Measurements from ENCODE around the gene GPHA2. TPM values are rescaled to one million over a fixed set of nuclear protein-coding genes. Genes with fewer than 3 reads are reported as not detected.

GPHA2 gene
- total and polyA plus RNA-seq, 2 experiments from 2014 or later = not detected

DNA sequence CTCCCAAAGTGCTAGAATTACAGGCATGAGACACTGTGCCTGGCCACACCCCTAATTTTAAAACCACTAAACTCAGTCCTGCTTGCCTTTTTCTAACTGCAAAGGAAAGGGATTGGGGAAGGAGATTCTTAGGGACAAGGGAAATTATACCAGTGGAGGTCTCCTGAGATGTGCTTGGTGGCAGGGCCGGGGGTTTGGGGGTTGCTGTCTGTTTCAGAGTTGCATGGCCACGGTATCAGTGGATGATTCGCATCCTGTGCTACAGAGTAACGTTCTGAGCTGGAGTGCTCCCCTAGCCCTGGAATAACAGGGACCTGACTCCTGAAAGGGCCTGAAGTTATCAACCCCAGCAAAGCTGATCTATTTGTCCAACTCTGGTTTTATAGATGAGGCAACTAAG lies 846 bp upstream of the GPHA2 start:
- H4K20me1 ChIP-seq (ENCODE audit: insufficient read depth, poor library complexity, severe bottlenecking) = no peaks in the 10 kb centered on the region
- H3K9me2 ChIP-seq (replicated peaks; ENCODE audit: insufficient read depth) = no peaks in the 10 kb centered on the region
- WGBS (ENCODE audit: low lambda C conversion rate, missing lambda C conversion rate) = 87% methylated on average over 4 of the region's 4 CpGs
- no peak overlapping the region for H3K4me2 ChIP-seq
- H3K4me1 ChIP-seq (ENCODE audit: insufficient read depth) = peaks cover 8% of the 10 kb centered on the region
- H3K9me3 ChIP-seq (ENCODE audit: low read depth) = no peaks in the 10 kb centered on the region
- no peak for DNase-seq (ENCODE audit: low spot score)
- no peak for TF ChIP-seq EZH2 (IDR thresholded peaks at IDR 0.05; ENCODE audit: borderline replicate concordance)
- TF ChIP-seq EZH2phosphoT487 (IDR thresholded peaks at IDR 0.05; ENCODE audit: low read depth, severe bottlenecking, unreplicated experiment) = no peak
- TF ChIP-seq, protein P1, sequence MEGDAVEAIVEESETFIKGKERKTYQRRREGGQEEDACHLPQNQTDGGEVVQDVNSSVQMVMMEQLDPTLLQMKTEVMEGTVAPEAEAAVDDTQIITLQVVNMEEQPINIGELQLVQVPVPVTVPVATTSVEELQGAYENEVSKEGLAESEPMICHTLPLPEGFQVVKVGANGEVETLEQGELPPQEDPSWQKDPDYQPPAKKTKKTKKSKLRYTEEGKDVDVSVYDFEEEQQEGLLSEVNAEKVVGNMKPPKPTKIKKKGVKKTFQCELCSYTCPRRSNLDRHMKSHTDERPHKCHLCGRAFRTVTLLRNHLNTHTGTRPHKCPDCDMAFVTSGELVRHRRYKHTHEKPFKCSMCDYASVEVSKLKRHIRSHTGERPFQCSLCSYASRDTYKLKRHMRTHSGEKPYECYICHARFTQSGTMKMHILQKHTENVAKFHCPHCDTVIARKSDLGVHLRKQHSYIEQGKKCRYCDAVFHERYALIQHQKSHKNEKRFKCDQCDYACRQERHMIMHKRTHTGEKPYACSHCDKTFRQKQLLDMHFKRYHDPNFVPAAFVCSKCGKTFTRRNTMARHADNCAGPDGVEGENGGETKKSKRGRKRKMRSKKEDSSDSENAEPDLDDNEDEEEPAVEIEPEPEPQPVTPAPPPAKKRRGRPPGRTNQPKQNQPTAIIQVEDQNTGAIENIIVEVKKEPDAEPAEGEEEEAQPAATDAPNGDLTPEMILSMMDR (IDR thresholded peaks at IDR 0.05; ENCODE audit: poor library complexity) = no peak
- H3K27me3 ChIP-seq = no peaks in the 10 kb centered on the region
- H3K4me3 ChIP-seq = no peak overlapping the region
- H2AFZ ChIP-seq = no peak overlapping the region
- no peaks in the 10 kb centered on the region for H3K36me3 ChIP-seq (replicated peaks; ENCODE audit: insufficient read depth, low read depth)
- no peak overlapping the region for H3K27ac ChIP-seq
- H3K79me2 ChIP-seq = no peaks in the 10 kb centered on the region

DNA sequence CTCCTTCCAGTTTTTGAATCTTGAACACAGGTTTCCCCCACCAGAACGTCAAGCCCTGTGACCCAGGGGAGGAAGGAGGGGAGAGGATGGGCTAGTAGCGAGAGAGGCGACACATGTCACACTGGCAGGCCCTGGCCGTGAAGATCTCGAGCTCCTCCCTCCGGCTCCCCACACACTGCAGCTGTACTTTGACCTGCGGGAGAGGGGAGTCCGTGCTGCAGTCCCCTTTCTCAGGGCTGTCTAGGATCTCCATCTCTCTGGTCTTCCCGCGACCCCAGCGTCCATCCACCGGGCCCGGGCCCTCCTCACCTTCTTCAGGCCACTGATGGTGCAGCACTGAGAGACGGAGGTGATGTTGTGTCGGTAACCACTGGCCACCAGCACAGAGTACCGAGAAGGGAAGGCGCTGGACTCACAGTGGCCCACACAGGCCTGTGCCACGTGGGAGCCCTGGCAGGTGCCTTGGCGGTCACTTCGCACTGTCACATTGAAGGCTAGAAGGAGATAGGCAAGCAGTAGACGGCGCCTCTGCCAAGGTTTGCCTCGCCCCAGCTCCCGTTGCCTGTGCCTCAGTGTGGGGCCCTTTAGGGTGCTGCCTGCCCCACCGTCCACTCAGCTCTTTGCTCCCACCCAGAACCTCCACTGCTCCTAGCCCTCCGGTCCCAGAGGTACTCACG lies 873 bp downstream of the GPHA2 start:
- Histone ChIP-seq H3K4me3 (no peak overlapping the region), H3K27me3 (no peaks in the 10 kb centered on the region), H2AFZ (no peak overlapping the region), H3K36me3 (replicated peaks; ENCODE audit: insufficient read depth, low read depth) (no peaks in the 10 kb centered on the region), H3K27ac (no peak overlapping the region), H4K20me1 (ENCODE audit: insufficient read depth, poor library complexity, severe bottlenecking) (no peaks in the 10 kb centered on the region), H3K4me1 (ENCODE audit: insufficient read depth) (peaks cover 8% of the 10 kb centered on the region), H3K4me2 (no peak overlapping the region), H3K9me2 (replicated peaks; ENCODE audit: insufficient read depth) (no peaks in the 10 kb centered on the region), H3K9me3 (ENCODE audit: low read depth) (no peaks in the 10 kb centered on the region), H3K79me2 (no peaks in the 10 kb centered on the region)
- 80% methylated on average over 27 of the region's 27 CpGs for WGBS (ENCODE audit: low lambda C conversion rate, missing lambda C conversion rate)
- TF ChIP-seq EZH2 (IDR thresholded peaks at IDR 0.05; ENCODE audit: borderline replicate concordance) (no peak), EZH2phosphoT487 (IDR thresholded peaks at IDR 0.05; ENCODE audit: low read depth, severe bottlenecking, unreplicated experiment) (no peak)
- TF ChIP-seq, protein P1 (IDR thresholded peaks at IDR 0.05; ENCODE audit: poor library complexity) = peak; percentile 11
- peak; percentile 50 for DNase-seq (ENCODE audit: low spot score)

GRCh38 chr11:64933935-64934681 lies 1.6 kb downstream of the GPHA2 start:
- no peak for DNase-seq (ENCODE audit: low spot score)
- Histone ChIP-seq H3K9me3 (ENCODE audit: low read depth) (no peaks in the 10 kb centered on the region), H3K4me2 (no peak overlapping the region), H2AFZ (no peak overlapping the region), H4K20me1 (ENCODE audit: insufficient read depth, poor library complexity, severe bottlenecking) (no peaks in the 10 kb centered on the region), H3K9me2 (replicated peaks; ENCODE audit: insufficient read depth) (no peaks in the 10 kb centered on the region), H3K4me3 (no peak overlapping the region), H3K27ac (no peak overlapping the region), H3K36me3 (replicated peaks; ENCODE audit: insufficient read depth, low read depth) (no peaks in the 10 kb centered on the region), H3K27me3 (no peaks in the 10 kb centered on the region), H3K79me2 (no peaks in the 10 kb centered on the region), H3K4me1 (ENCODE audit: insufficient read depth) (peaks cover 8% of the 10 kb centered on the region)
- TF ChIP-seq EZH2phosphoT487 (IDR thresholded peaks at IDR 0.05; ENCODE audit: low read depth, severe bottlenecking, unreplicated experiment) = no peak
- TF ChIP-seq, protein P1 (IDR thresholded peaks at IDR 0.05; ENCODE audit: poor library complexity) = no peak
- no peak for TF ChIP-seq EZH2 (IDR thresholded peaks at IDR 0.05; ENCODE audit: borderline replicate concordance)
- 93% methylated on average over 10 of the region's 10 CpGs for WGBS (ENCODE audit: low lambda C conversion rate, missing lambda C conversion rate)

All from hepatocyte (in vitro differentiated cells).